ENCODE measurements around the gene ACER2. TPM values are rescaled to one million over a fixed set of nuclear protein-coding genes. Genes with fewer than 3 reads are reported as not detected.
"Not testable (repeated sequence)": the region's sequence is repeated elsewhere in the genome, so short reads cannot be mapped to it uniquely, and the experiment has no call there.

ACER2 gene
- total RNA-seq: under 1 TPM; 0.65 to 0.87 (median 0.76) TPM

DNA sequence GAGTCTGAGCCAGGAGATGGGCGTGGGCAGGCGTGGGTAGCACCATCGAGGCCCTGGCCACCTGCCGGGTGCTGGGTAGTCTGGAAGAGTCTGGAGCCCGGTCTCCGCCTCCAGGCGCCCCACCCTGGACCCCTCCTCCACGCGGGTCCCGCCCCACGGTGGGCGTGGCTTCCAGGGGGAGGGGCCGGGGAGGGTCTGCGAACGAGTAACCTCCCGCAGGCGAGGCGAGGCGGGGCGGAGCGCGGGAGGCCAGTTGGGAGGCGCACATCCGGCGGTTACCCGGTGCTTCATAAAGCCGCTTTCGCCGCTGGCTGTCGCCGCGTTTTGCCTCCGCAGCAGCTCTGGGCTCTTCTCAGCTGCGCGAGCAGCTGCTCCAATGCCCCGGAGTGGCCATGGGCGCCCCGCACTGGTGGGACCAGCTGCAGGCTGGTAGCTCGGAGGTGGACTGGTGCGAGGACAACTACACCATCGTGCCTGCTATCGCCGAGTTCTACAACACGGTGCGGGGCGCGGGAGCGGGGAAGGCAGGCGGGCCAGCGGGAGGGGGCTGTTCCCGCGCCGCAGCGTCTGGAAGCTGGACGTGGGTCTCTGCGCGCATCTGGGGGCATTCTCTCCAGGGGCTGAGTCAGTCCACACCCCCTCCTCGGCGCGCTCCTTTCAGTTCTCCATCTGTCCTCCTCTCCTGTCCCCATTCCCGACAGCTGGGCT, at the start of gene ACER2:
Gene ACER2 (plus strand): TSS at position 317 of the 708 bp plus-strand sequence. CDS start 76 bp downstream, at position 393.
- DNase-seq (peak; percentile 95), ATAC-seq (peak; percentile 92 to 96)
- H3K4me3 Mint-ChIP-seq: peak within 1 kb of the TSS; percentile 94

DNA sequence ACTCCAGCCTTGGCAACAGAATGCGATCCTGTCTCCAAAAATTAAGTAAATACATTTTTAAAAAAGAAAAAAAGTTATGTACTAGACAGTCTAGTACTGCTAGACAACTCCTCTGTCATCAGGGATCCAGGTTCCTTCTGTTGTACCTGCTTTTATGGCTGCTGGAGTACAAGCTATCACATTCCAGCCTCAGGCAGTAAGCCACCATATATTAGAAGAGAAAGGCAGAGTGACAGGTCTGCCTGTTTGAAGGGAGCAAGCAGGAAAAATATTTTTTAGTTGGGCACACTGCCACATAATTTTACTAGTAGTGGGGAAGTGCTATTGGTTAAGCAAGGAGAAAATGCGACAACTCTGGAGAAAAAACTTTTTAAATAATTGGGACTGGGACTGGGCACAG, 39.7 kb upstream of the ACER2 start:
- Mint-ChIP-seq H3K4me3 (no peak overlapping the region), H3K9me3 (no peaks in the 10 kb centered on the region), H3K36me3 (ENCODE audit: insufficient read depth) (peaks cover 14% of the 10 kb centered on the region), H3K27me3 (ENCODE audit: low read depth) (no peaks in the 10 kb centered on the region), H3K4me1 (ENCODE audit: low read depth) (peaks cover 3% of the 10 kb centered on the region)
- DNase-seq (no peak), ATAC-seq (no peak)

More for the DNA sequence above, at the start of gene ACER2:
- Mint-ChIP-seq H3K27me3 (ENCODE audit: low read depth) (no peaks in the 10 kb centered on the region), H3K4me1 (ENCODE audit: low read depth) (peaks cover 10% of the 10 kb centered on the region), H3K9me3 (peaks cover 2% of the 10 kb centered on the region), H3K36me3 (ENCODE audit: insufficient read depth) (no peaks in the 10 kb centered on the region)

DNA sequence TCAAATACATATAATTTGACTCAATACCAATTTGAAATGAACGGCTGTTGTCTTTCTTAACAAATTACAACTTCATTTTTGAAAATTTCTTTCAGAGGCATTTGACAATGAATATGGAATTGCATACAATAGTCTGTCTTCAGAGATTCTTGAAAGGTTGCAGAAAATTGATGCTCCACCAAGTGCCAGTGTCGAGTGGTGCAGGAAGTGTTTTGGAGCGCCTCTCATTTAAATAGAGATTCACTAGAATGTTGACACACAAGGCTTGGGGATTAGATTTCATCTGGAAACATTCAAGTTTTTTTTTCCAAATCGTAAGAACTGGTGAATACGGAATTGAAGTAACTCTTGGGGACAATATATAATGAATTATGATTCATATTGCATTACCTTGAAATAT, 36.9 kb upstream of the ACER2 start:
- ATAC-seq (no peak), DNase-seq (no peak)
- peaks cover 10% of the 10 kb centered on the region for H3K4me1 Mint-ChIP-seq (ENCODE audit: low read depth)
- no peaks in the 10 kb centered on the region for H3K9me3 Mint-ChIP-seq
- no peak overlapping the region for H3K4me3 Mint-ChIP-seq
- peaks cover 31% of the 10 kb centered on the region for H3K36me3 Mint-ChIP-seq (ENCODE audit: insufficient read depth)
- no peaks in the 10 kb centered on the region for H3K27me3 Mint-ChIP-seq (ENCODE audit: low read depth)

DNA sequence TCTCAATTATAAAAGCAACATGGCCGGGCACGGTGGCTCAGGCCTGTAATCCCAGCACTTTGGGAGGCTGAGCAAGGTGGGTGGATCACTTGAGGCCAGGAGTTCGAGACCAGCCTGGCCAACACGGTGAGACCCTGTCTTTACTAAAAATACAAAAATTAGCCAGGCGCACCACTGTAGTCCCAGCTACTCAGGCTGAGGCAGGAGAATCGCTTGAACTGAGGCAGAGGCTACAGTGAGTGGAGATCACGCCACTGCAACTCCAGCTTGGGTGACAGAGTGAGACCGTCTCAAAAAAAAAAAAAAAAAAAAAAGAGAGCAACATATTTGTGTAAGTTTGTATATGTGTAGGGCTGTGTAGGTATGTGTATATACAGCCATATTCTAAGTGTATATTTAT, 36.2 kb upstream of the ACER2 start:
- Mint-ChIP-seq H3K9me3 (no peaks in the 10 kb centered on the region), H3K4me3 (no peak overlapping the region), H3K4me1 (ENCODE audit: low read depth) (peaks cover 16% of the 10 kb centered on the region), H3K27me3 (ENCODE audit: low read depth) (no peaks in the 10 kb centered on the region), H3K36me3 (ENCODE audit: insufficient read depth) (peaks cover 37% of the 10 kb centered on the region)
- no peak for ATAC-seq
- no peak for DNase-seq

DNA sequence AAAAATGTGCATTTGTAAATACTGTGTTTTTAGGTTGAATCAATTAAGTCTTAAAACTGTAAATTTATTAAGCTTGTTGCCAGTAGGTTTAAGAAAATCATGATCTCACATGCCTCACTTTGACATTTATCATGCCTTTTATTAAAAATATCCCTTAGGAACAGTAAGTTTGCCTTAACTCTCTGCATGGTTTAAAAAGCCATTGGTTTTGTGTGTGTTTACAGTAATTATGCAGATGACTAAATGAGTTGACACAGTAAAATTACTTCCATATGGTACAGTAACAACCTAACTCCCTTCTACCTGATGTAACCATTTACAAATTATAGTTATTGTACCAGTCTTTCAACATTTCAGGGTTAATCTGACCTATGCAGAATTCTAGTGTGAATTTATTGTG, 35.3 kb upstream of the ACER2 start:
- Mint-ChIP-seq H3K36me3 (ENCODE audit: insufficient read depth) (peaks cover 46% of the 10 kb centered on the region), H3K9me3 (no peaks in the 10 kb centered on the region), H3K4me3 (no peak overlapping the region), H3K4me1 (ENCODE audit: low read depth) (peaks cover 20% of the 10 kb centered on the region), H3K27me3 (ENCODE audit: low read depth) (no peaks in the 10 kb centered on the region)
- DNase-seq: no peak
- no peak for ATAC-seq

DNA sequence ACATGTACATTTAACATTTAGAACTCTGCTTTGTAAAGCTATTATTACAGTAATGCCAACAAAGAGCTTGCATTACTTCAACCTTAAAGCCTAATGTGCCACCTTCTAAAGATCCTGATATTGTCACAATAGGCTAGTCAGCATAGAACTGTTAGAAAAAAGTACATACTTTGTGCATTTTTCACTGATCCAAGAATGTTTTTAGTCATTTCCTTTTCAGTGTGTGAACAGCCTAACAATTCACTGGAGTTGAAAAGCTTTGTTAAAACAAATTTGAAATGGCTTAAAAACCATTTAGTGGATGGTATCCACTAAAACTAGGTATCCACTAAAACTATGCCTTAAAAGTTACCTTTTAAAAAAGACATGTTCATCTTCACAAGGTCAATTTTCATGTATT, 33.3 kb upstream of the ACER2 start:
- no peak for ATAC-seq
- H3K4me3 Mint-ChIP-seq: peak overlapping the region; percentile 8
- no peak for DNase-seq
- H3K9me3 Mint-ChIP-seq: no peaks in the 10 kb centered on the region
- H3K4me1 Mint-ChIP-seq (ENCODE audit: low read depth): peaks cover 27% of the 10 kb centered on the region
- peaks cover 61% of the 10 kb centered on the region for H3K36me3 Mint-ChIP-seq (ENCODE audit: insufficient read depth)
- no peaks in the 10 kb centered on the region for H3K27me3 Mint-ChIP-seq (ENCODE audit: low read depth)

DNA sequence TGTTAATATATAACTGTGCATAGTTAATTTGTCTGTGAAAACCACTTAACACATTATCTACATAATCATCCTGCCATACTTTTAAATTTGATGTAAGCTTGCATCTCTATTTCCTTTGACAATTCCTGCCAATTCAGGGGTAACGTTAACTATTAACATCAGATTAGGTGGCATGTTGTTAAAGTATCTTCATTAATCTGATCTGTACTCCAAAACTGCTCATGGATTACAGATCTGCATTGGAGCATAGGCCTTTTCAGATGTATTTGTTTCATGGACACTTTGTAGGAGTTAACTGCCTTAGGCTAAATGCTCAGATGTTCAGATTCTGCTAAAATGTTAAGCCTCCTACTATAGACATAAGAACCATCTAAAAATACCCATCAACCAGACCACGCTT, 31.9 kb upstream of the ACER2 start:
- Mint-ChIP-seq H3K9me3 (no peaks in the 10 kb centered on the region), H3K27me3 (ENCODE audit: low read depth) (no peaks in the 10 kb centered on the region), H3K4me3 (peak overlapping the region; percentile 97), H3K4me1 (ENCODE audit: low read depth) (peaks cover 33% of the 10 kb centered on the region), H3K36me3 (ENCODE audit: insufficient read depth) (peaks cover 61% of the 10 kb centered on the region)
- DNase-seq (no peak), ATAC-seq (no peak)

DNA sequence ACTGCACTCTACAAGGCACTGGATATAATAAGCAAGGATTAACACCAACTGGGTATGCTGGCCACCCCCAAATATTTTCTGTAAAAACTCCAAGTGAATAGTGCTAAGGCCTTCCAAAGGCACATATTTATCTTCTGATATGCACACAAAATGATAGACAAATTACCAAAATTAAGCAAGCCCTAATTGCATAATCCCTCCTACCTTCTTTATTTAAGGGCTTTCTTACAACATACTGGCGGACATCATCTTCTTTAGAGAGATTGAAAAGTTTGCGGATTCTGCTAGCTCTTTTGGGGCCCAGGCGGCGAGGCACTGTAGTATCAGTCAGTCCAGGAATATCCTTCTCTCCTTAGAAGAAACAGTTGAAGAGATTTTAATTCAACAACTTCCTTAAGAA, 30.6 kb upstream of the ACER2 start:
- no peaks in the 10 kb centered on the region for H3K9me3 Mint-ChIP-seq
- no peak for ATAC-seq
- peaks cover 61% of the 10 kb centered on the region for H3K36me3 Mint-ChIP-seq (ENCODE audit: insufficient read depth)
- peak overlapping the region; percentile 97 for H3K4me3 Mint-ChIP-seq
- no peak for DNase-seq
- no peaks in the 10 kb centered on the region for H3K27me3 Mint-ChIP-seq (ENCODE audit: low read depth)
- H3K4me1 Mint-ChIP-seq (ENCODE audit: low read depth): peaks cover 35% of the 10 kb centered on the region

DNA sequence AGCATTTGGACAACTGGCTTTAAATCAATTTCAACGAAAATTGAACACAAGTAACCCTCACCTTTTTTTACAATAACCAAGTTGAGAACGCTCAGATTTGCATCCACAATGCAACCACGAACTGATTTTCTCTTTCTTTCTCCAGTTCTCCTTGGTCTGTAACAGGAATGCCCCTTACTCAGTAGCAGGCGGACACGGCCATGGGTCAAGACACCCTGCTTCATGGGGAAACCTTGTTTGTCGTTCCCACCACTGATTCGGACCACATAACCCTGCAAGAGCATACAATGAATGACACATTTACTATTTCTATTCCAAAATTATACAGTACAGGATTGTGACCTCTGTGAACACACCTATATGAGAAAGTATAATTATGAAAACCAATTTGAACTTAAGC, 30.2 kb upstream of the ACER2 start:
- Mint-ChIP-seq H3K4me3 (peak overlapping the region; percentile 97), H3K27me3 (ENCODE audit: low read depth) (no peaks in the 10 kb centered on the region), H3K9me3 (no peaks in the 10 kb centered on the region), H3K4me1 (ENCODE audit: low read depth) (peaks cover 35% of the 10 kb centered on the region), H3K36me3 (ENCODE audit: insufficient read depth) (peaks cover 58% of the 10 kb centered on the region)
- DNase-seq (no peak), ATAC-seq (no peak)

DNA sequence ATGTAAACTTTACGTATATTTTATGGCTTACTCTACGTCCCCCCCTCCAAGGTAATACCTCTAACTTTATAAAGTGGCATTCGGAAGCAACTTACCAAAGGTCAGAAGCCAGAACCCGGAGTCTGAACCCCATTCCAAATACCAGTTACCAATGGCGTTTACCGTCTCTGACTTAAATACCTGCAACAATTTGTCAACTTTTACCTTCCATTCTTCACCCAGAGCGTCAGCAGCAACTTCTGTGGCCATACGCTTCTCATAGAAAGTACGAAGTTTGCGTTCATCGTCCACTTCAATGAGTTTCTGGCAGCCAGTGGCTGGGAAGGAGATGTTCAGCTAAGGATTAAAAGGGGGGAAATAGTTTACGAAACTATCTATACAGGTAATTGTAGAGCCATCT, 29.5 kb upstream of the ACER2 start:
- no peak for ATAC-seq
- peaks cover 52% of the 10 kb centered on the region for H3K36me3 Mint-ChIP-seq (ENCODE audit: insufficient read depth)

DNA sequence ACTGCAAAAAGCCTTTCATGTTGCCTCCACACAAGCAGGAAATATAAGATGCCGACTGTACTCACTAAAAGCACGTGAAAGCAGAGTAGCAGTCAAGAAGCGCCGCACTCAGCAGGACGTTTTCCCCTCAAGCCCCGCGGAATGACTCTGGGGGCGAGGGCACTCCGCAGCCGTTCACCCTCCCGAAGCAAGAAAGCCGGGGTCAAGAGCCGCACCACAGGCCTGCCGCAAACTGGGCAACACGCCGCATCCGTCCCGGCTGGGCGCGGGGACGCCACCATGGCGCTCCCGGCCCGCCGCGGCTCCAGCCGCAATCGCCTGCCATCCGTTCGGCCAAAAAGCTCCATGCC, 29.1 kb upstream of the ACER2 start:
- DNase-seq (peak; percentile 36), ATAC-seq (peak; percentile 29 to 37)
- H3K36me3 Mint-ChIP-seq (ENCODE audit: insufficient read depth): peaks cover 48% of the 10 kb centered on the region
- no peaks in the 10 kb centered on the region for H3K27me3 Mint-ChIP-seq (ENCODE audit: low read depth)
- no peaks in the 10 kb centered on the region for H3K9me3 Mint-ChIP-seq
- H3K4me1 Mint-ChIP-seq (ENCODE audit: low read depth): peaks cover 35% of the 10 kb centered on the region
- peak overlapping the region; percentile 97 for H3K4me3 Mint-ChIP-seq

More for the DNA sequence above, 29.5 kb upstream of the ACER2 start:
- Mint-ChIP-seq H3K4me1 (ENCODE audit: low read depth) (peaks cover 35% of the 10 kb centered on the region), H3K9me3 (no peaks in the 10 kb centered on the region), H3K27me3 (ENCODE audit: low read depth) (no peaks in the 10 kb centered on the region), H3K4me3 (peak overlapping the region; percentile 97)
- DNase-seq: no peak

DNA sequence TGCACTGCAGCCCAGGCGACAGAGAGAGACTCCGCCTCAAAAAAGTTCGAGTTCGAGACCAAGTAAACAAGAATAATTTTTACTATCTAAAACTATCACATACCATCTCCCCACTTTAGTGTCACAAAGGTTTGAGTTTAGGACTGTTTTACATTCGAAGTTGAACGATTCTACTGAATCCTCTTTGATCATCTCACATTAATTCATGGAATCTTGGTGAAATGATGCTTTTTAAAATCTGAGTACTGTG, 28.1 kb upstream of the ACER2 start:
- no peaks in the 10 kb centered on the region for H3K27me3 Mint-ChIP-seq (ENCODE audit: low read depth)
- peak overlapping the region; percentile 97 for H3K4me3 Mint-ChIP-seq
- DNase-seq (no peak), ATAC-seq (no peak)
- peaks cover 35% of the 10 kb centered on the region for H3K4me1 Mint-ChIP-seq (ENCODE audit: low read depth)
- H3K9me3 Mint-ChIP-seq: no peaks in the 10 kb centered on the region
- peaks cover 41% of the 10 kb centered on the region for H3K36me3 Mint-ChIP-seq (ENCODE audit: insufficient read depth)

DNA sequence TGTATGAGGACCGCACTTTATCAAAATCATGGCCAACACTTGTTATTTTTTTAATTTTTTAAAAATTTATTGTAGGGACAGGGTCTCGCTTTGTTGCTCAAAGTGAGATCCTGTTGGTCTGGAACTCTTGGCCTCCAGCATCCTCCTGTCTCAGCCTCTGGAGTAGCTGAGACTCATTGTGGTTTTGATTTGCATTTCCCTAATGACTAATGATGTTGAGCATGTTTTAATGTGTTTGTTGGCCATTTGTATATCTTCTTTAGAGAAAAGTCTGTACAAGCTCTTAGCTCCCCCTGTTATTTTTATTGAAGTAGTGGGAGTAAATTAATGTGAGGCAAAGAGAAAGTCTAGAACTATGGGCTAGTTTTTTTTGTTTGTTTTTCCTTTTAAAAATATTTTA, 27.2 kb upstream of the ACER2 start:
- peaks cover 27% of the 10 kb centered on the region for H3K4me1 Mint-ChIP-seq (ENCODE audit: low read depth)
- H3K27me3 Mint-ChIP-seq (ENCODE audit: low read depth): no peaks in the 10 kb centered on the region
- H3K36me3 Mint-ChIP-seq (ENCODE audit: insufficient read depth): peaks cover 32% of the 10 kb centered on the region
- H3K9me3 Mint-ChIP-seq: no peaks in the 10 kb centered on the region
- DNase-seq (no peak), ATAC-seq (no peak)
- H3K4me3 Mint-ChIP-seq: peak overlapping the region; percentile 8

DNA sequence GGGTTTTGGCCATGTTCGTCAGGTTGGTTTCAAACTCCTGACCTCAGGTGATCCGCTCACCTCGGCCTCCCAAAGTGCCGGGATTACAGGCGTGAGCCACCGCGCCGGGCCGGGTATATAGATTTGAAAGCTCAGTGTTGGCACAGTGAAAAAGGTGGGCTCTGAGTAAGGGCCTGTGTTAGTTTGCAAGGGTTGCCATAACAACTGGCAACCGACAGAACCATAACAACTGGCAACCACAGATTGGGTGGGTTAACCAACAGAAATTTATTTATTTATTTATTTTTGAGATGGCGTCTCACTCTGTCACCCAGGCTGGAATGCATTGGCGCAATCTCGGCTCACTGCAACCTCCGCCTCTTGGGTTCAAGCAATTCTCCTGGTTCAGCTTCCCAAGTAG, 23.6 kb upstream of the ACER2 start:
- Mint-ChIP-seq H3K27me3 (ENCODE audit: low read depth) (peaks cover 12% of the 10 kb centered on the region), H3K4me1 (ENCODE audit: low read depth) (peaks cover 12% of the 10 kb centered on the region)
- DNase-seq; H3K9me3 Mint-ChIP-seq; H3K36me3 Mint-ChIP-seq (ENCODE audit: insufficient read depth); H3K4me3 Mint-ChIP-seq; ATAC-seq: not testable (repeated sequence)

DNA sequence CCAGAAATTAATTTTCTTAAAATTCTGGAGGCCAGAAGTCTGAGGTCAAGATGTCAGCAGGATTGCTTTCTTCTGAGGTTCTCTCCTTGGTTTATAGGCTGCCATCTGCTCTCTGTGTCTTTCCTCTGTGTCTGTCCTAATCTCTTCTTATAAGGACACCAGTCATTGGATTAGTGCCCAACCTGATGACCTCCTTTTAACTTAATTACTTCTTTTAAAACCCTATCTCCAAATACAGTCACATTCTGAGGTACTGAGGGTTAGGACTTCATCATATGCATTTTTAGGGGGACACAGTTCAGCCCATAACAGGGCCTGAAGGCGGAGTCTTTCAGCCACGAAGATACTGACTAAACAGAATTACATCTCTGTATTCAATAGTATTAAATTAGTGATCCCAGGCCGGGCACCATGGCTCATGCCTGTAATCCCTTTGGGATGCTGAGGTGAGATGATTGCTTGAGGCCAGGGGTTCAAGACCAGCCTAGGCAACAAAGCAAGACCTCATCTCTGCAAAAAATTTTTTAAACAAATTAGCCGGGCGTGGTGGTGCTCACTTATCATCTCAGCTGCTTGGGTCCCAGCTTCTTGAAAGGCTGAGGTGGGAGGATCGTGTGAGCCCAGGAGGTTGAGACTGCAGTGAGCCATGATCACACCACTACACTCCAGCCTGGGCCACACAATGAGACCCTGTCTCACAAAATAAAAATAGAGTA, 22.9 kb upstream of the ACER2 start:
- no peak for DNase-seq
- H3K4me3 Mint-ChIP-seq: no peak overlapping the region
- ATAC-seq: no peak
- no peaks in the 10 kb centered on the region for H3K9me3 Mint-ChIP-seq
- H3K36me3 Mint-ChIP-seq (ENCODE audit: insufficient read depth): no peaks in the 10 kb centered on the region
- peaks cover 7% of the 10 kb centered on the region for H3K4me1 Mint-ChIP-seq (ENCODE audit: low read depth)
- peaks cover 12% of the 10 kb centered on the region for H3K27me3 Mint-ChIP-seq (ENCODE audit: low read depth)

Measured in activated T-cell treated with anti-CD3 and anti-CD28 coated beads, Interleukin-2, amount 50 U/mL, for 4 hours (primary cell).